ENCODE measurements around the gene DIABLO.

- TF ChIP-seq CTCF (IDR thresholded peaks at IDR 0.05) (no peak), POLR2A (IDR thresholded peaks at IDR 0.05) (no peak)
These were observed 18.9 kb downstream of the DIABLO start for GRCh38 chr12:122206976-122207375.

All from prostate gland (tissue), 2 donors.